Tongue (tissue), 2 donors: ENCODE measurements around the gene ABCB1. TPM values are rescaled to one million over a fixed set of nuclear protein-coding genes. Genes with fewer than 3 reads are reported as not detected.

Source experiments
- DNase-seq: peaks from one replicate; pipeline ENCODE4 v3.0.0-alpha.2; 2015
- total RNA-seq: library from RNA; depleted of rRNA; stranded (reverse); fragments of >200 nt; gene quantifications from one replicate; pipeline ENCODE4 v1.2.3, GENCODE V29; 2014

ABCB1 gene
- total RNA-seq, 1 donor from 2014 or later, result 2.4 TPM

GRCh38 chr7:87512906-87513305 lies 87.8 kb downstream of the ABCB1 start:
- peak; percentile 84 for DNase-seq

GRCh38 chr7:87511510-87511909 lies 89.2 kb downstream of the ABCB1 start:
- DNase-seq, result no peak

- peak; percentile 87 for DNase-seq
Measured at GRCh38 chr7:87510411-87510875, 90.2 kb downstream of the ABCB1 start.

- no peak for DNase-seq
Measured at GRCh38 chr7:87507446-87507845, 93.2 kb downstream of the ABCB1 start.

DNA sequence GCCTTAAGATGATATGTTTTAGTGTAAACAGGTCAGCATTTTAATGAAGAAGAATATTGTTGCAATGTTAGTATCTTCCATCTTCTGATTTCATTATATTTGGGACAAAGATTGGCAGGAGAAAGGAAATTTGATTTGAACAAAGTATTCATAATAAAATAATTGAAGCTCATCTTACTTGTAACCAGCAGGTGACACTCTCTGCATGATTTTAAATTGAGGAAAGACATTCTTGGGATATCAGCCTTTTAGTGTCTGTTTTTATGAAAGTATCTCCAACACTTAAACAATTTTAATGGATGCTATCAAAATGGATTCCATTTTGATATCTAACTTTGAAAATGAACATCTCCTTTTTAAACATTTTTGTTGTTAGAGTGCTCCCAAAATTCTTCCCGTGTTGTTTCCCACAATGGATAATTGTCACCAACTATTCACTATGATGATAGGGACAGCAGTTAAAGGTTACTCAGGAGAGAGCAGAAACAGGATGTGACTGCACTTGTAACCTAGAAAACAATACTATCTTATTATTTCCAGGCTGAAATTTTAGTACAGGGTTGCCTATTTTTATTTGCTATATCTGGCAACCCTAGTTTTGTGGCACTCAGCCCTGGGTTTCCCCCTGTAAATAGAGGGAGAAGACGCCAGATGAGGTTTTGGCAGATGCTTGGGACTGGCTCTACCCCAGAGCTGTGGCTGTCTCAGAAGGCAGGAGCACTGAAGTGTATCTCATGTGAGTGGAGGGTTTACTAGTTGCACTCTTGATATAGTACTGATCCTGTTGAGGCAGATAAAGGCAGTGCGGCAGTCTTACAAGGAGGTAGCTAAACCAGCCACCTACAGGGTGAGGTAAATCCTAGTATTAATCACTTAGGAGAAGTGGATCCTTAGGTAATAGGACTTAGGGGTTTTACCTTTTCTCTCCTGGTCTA lies 94.2 kb downstream of the ABCB1 start:
- peak; percentile 61 for DNase-seq

- no peak for DNase-seq
Measured at GRCh38 chr7:87505557-87506245, 95.0 kb downstream of the ABCB1 start.

- DNase-seq, result no peak
Measured at GRCh38 chr7:87505122-87505521, 95.6 kb downstream of the ABCB1 start.

- DNase-seq, result no peak
Measured at GRCh38 chr7:87499494-87499893, 101.2 kb downstream of the ABCB1 start.

DNA sequence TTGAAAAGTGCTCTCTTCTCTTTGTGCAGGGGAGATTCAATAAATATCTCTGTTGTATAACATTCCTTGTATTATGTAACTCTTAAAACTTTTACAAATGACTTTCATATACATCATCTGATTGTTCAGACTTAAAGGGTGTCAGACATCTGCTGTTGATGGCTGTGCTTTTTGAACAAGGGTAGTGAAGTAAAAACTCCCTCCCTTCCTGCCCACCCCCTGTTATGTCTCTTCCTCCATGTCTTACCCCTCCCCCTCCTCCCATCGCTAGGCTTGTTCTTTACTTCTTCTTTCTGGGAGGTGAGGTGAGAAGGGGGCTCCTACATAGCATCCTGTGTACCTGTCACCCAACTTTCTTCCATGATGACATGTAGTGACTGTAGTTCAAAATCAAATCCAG lies 101.8 kb downstream of the ABCB1 start:
- DNase-seq, result no peak

GRCh38 chr7:87497482-87497881 lies 103.2 kb downstream of the ABCB1 start:
- DNase-seq, result no peak

DNA sequence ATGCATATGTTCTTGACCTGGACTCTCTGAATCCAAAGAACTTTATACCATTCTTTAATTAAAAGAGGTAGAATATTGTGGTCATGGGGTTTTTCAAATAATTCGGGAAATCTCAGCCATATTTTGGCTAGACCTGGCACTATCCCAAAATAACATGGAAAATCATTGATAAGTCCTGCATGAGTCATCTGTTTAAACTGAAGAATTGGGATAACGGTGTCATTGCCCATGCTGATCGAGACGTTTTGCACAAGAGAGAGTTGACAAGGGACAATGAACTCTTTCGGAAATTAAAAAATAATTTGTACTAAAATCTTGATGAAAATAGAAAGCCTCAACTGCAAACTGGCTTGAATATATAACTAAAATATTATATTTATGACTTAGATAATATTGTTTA lies 105.3 kb downstream of the ABCB1 start:
- DNase-seq, result no peak

DNA sequence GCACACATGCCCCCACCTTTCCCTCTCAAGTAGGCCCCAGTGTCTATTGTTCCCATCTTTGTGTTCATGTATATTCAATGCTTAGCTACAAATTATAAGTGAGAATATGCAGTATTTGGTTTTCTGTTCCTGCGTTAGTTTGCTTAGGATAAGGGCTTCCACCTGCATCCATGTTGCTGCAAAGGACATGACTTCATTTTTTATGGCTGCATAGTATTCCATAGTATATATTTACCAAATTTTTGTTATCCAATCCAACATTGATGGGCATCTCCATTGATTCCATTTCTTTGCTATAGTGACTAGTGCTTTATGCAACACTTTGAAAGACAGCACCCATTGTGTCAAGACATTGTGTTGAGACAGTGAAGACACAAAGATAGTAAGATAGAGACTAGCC lies 106.2 kb downstream of the ABCB1 start:
- no peak for DNase-seq

GRCh38 chr7:87483131-87483530 lies 117.6 kb downstream of the ABCB1 start:
- no peak for DNase-seq

- DNase-seq, result no peak
Measured at GRCh38 chr7:87482115-87482514, 118.6 kb downstream of the ABCB1 start.

DNA sequence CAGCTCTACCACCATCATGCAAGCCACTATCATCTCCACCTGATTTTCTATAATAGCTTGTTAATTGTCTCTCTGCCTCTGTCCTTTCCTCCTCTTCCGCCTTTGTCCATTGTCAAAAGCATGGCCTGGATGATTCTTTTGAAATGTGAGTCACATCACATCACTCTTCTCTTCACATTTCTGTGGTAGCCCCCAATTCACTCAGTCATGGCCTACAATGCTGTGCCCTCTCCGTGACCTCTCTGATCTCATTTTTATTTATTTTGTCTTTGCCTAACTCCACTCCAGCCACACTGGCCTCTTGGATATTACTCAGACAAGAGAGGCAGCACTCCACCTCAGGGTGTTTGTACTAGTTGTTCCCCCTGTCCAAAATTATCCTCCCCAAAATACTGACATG lies 120.3 kb downstream of the ABCB1 start:
- no peak for DNase-seq

GRCh38 chr7:87479951-87480350 lies 120.7 kb downstream of the ABCB1 start:
- no peak for DNase-seq

GRCh38 chr7:87476179-87476557 lies 124.5 kb downstream of the ABCB1 start:
- DNase-seq, result no peak

DNA sequence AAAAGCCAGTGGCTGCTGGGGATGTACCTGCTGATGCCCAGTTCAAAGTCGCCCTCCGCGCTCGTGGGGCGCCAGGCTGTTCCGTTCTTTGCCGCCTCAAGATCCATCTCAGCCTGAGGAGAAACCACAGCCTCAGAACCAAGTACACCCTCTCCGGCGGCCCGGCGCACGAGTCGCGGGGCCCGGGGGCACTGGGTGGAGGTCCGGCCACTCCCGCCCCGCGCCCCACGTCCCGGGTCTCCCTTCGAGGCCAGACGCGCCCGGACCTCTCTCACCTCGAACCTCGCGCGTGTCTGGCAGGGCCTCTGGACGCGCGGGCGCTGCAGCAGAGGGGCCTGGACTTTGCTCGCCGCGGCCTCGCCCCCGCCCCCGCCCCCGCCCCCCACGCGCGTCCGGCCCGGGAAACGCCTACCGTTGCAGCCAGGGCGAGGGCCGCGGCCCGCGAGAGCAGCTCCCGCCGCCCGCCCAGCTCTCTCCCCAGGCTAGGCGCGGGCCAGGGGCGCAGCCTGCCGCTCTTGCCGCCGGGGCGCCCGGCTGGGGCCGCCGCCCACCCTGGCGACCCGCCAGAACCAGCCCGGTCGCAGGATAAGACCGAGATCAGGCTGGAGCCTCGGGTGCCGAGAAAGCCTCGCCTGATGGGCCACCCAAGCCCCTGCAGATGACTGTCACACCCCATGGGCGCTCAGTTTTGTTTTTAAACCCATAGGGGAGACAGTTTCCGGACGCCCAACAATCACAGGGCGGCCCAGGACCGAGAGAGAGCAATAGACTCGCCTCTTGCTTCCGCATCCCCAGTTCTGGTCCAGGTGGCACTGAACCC lies 125.1 kb downstream of the ABCB1 start, which contains the start of gene ABCB4:
Gene ABCB4 (minus strand): TSS at position 322 of the 820 bp plus-strand sequence. CDS start 215 bp downstream, at position 107.
- DNase-seq, result peak; percentile 31

DNA sequence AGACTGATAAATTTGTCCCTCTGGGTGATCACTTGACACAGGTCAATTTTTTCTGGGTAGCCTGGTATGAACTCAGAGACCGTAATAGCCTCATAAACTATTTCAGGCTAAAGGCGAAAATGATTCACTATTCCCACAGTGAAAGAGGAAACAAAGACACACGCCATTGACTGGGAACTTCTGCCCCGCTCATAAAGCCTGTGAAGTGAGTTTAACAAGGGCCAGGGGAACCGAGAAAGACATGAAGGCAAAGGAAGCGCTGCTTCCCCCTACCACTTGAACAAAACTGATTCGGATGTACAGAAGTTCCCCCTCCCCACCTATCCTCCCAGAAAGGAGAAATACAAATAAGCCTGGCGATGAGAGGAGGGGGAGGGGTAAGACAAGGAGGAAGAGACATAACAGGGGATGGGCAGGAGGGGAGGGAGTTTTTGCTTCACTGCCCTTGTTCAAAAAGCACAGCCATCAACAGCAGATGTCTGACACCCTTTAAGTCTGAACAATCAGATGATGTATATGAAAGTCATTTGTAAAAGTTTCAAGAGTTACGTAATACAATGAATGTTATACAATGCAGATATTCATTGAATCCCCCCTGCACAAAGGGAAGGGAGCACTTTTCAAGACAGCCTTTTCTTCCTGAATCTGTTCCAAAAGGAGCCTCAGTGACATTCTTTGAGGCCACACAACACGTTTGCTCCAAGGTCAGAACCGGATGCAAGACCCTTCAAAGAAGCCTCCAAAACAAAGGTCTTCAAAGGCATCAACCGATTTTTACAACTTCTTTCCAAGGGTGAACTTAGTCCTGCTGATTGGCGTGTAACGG lies 125.9 kb downstream of the ABCB1 start:
- DNase-seq, result peak; percentile 16

- DNase-seq, result no peak
Measured at GRCh38 chr7:87473986-87474385, 126.7 kb downstream of the ABCB1 start.

DNA sequence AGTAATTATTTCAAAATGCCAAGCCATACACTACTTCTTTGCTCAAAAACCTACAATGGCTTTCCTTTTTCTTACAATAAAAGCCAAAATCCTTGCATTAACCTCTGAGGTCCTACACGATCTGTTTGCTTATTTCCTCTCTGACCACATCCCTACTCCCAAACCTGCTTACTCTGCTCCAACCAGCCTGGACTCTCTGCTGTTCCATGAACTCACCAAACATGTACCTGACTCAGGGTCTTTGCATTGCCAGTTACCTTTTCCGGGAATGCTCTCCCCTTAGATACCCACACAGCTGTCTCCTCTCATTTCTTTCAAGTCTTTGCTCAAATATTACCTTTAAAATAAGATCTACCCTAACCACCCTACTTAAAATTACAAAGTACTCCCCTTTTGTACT lies 127.5 kb downstream of the ABCB1 start:
- no peak for DNase-seq

DNA sequence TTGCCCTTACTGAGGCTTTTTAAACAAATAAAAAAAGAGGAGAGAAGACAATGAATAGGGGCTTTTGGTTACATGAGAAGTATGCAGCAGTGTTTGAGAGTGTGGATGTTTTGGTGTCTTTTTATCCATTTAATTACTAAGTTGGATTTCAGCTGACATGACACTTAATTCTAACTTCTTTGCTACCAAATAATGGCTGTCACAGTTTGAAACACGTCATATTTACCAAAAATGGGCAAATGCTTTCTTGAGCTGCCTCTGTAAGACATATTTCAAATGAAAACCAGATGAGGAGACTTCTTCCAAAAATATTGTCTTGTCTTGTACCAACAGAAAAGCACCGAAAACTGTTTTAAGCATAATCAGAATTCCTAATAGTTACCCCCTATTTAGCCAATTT lies 129.2 kb downstream of the ABCB1 start:
- DNase-seq, result no peak
